HEK293 (cell line): Measurements from ENCODE around the gene DNAJC4.

Source experiments
- BCL11A ChIP-seq: fragments of 450-650 bp; formaldehyde crosslinking; IDR thresholded peaks from 2 replicates; pipeline ENCODE4 v1.5.1; 2016; ENCODE audit warnings: low read depth, missing biosample characterization, missing genetic modification characterization
- ELK4 ChIP-seq: IDR thresholded peaks from 2 replicates; pipeline ENCODE4 v1.6.1; 2011; ENCODE audit warnings: mild to moderate bottlenecking, low read depth, low read length, borderline replicate concordance
- HIC1 ChIP-seq: fragments of 450-650 bp; formaldehyde crosslinking; IDR thresholded peaks from 2 replicates; pipeline ENCODE4 v1.5.1; 2016; ENCODE audit warnings: missing biosample characterization, missing genetic modification characterization
- HOXA7 ChIP-seq: sonication (generic); formaldehyde crosslinking; IDR thresholded peaks from 2 replicates; pipeline ENCODE4 v1.8.1; 2022; ENCODE audit warnings: missing genetic modification reagents, borderline replicate concordance
- IKZF3 ChIP-seq: fragments of 450-650 bp; IDR thresholded peaks from 2 replicates; pipeline ENCODE4 v1.5.0; 2018; ENCODE audit warnings: missing biosample characterization, mild to moderate bottlenecking, missing genetic modification characterization, moderate library complexity
- KLF8 ChIP-seq: fragments of 450-650 bp; formaldehyde crosslinking; IDR thresholded peaks from 2 replicates; pipeline ENCODE4 v1.5.1; 2016; ENCODE audit warnings: missing biosample characterization, missing genetic modification characterization
- PBX3 ChIP-seq: sonication (generic); formaldehyde crosslinking; IDR thresholded peaks from 2 replicates; pipeline ENCODE4 v1.8.1; 2022; ENCODE audit warnings: mild to moderate bottlenecking, moderate library complexity, missing genetic modification reagents
- SETDB1 ChIP-seq: IDR thresholded peaks from one replicate; pipeline ENCODE4 v1.6.1; 2017; ENCODE audit warnings: mild to moderate bottlenecking, low read length, moderate library complexity, mixed read lengths; ENCODE audit not compliant: insufficient read length
- SP2 ChIP-seq: fragments of 450-650 bp; formaldehyde crosslinking; IDR thresholded peaks from 2 replicates; pipeline ENCODE4 v1.5.1; 2016; ENCODE audit warnings: missing biosample characterization, missing genetic modification characterization
- SP7 ChIP-seq: fragments of 450-650 bp; formaldehyde crosslinking; IDR thresholded peaks from 2 replicates; pipeline ENCODE4 v1.5.1; 2016; ENCODE audit warnings: missing biosample characterization, missing genetic modification characterization
- TSHZ1 ChIP-seq: fragments of 450-650 bp; formaldehyde crosslinking; IDR thresholded peaks from 2 replicates; pipeline ENCODE4 v1.5.1; 2016; ENCODE audit warnings: missing biosample characterization, missing genetic modification characterization, borderline replicate concordance
- ZFP37 ChIP-seq: fragments of 450-650 bp; formaldehyde crosslinking; IDR thresholded peaks from 2 replicates; pipeline ENCODE4 v1.5.1; 2016; ENCODE audit warnings: missing biosample characterization, missing genetic modification characterization
- ZFP69B ChIP-seq: fragments of 450-650 bp; formaldehyde crosslinking; IDR thresholded peaks from 2 replicates; pipeline ENCODE4 v1.5.1; 2016; ENCODE audit warnings: missing biosample characterization, missing genetic modification characterization
- ZNF114 ChIP-seq: fragments of 450-650 bp; formaldehyde crosslinking; IDR thresholded peaks from 2 replicates; pipeline ENCODE4 v1.5.0; 2017; ENCODE audit warnings: missing biosample characterization, missing genetic modification characterization
- ZNF138 ChIP-seq: fragments of 450-650 bp; formaldehyde crosslinking; IDR thresholded peaks from 2 replicates; pipeline ENCODE4 v1.5.1; 2016; ENCODE audit warnings: missing biosample characterization, missing genetic modification characterization, borderline replicate concordance
- ZNF140 ChIP-seq: fragments of 450-650 bp; formaldehyde crosslinking; IDR thresholded peaks from 2 replicates; pipeline ENCODE4 v1.5.1; 2016; ENCODE audit warnings: missing biosample characterization, missing genetic modification characterization
- ZNF16 ChIP-seq: fragments of 450-650 bp; formaldehyde crosslinking; IDR thresholded peaks from 2 replicates; pipeline ENCODE4 v1.5.1; 2016; ENCODE audit warnings: low read depth, missing biosample characterization, missing genetic modification characterization
- ZNF174 ChIP-seq: fragments of 450-650 bp; formaldehyde crosslinking; IDR thresholded peaks from 2 replicates; pipeline ENCODE4 v1.5.0; 2017; ENCODE audit warnings: missing biosample characterization, mild to moderate bottlenecking, missing genetic modification characterization
- ZNF202 ChIP-seq: fragments of 450-650 bp; formaldehyde crosslinking; IDR thresholded peaks from 2 replicates; pipeline ENCODE4 v1.5.1; 2016; ENCODE audit warnings: missing biosample characterization, missing genetic modification characterization, borderline replicate concordance
- ZNF214 ChIP-seq: fragments of 450-650 bp; formaldehyde crosslinking; IDR thresholded peaks from 2 replicates; pipeline ENCODE4 v1.5.1; 2017; ENCODE audit warnings: missing biosample characterization, mild to moderate bottlenecking, missing genetic modification characterization, borderline replicate concordance
- ZNF248 ChIP-seq: fragments of 450-650 bp; formaldehyde crosslinking; IDR thresholded peaks from 2 replicates; pipeline ENCODE4 v1.5.1; 2017; ENCODE audit warnings: missing biosample characterization, missing genetic modification characterization
- ZNF26 ChIP-seq: fragments of 450-650 bp; formaldehyde crosslinking; IDR thresholded peaks from 2 replicates; pipeline ENCODE4 v1.5.1; 2016; ENCODE audit warnings: missing biosample characterization, missing genetic modification characterization
- ZNF341 ChIP-seq: fragments of 450-650 bp; formaldehyde crosslinking; IDR thresholded peaks from 2 replicates; pipeline ENCODE4; 2016; ENCODE audit warnings: low read depth, missing biosample characterization, missing genetic modification characterization
- ZNF354C ChIP-seq: fragments of 450-650 bp; formaldehyde crosslinking; IDR thresholded peaks from 2 replicates; pipeline ENCODE4 v1.5.1; 2016; ENCODE audit warnings: missing biosample characterization, missing genetic modification characterization, low read depth, borderline replicate concordance
- ZNF501 ChIP-seq: fragments of 450-650 bp; formaldehyde crosslinking; IDR thresholded peaks from 2 replicates; pipeline ENCODE4 v1.5.1; 2016; ENCODE audit warnings: missing biosample characterization, missing genetic modification characterization
- ZNF530 ChIP-seq: fragments of 450-650 bp; formaldehyde crosslinking; IDR thresholded peaks from 2 replicates; pipeline ENCODE4 v1.5.1; 2016; ENCODE audit warnings: low read depth, missing biosample characterization, missing genetic modification characterization
- ZNF558 ChIP-seq: fragments of 450-650 bp; formaldehyde crosslinking; IDR thresholded peaks from 2 replicates; pipeline ENCODE4 v1.5.1; 2016; ENCODE audit warnings: missing biosample characterization, missing genetic modification characterization
- ZNF571 ChIP-seq: fragments of 450-650 bp; formaldehyde crosslinking; IDR thresholded peaks from 2 replicates; pipeline ENCODE4 v1.5.0; 2017; ENCODE audit warnings: missing biosample characterization, missing genetic modification characterization
- ZNF658 ChIP-seq: fragments of 450-650 bp; formaldehyde crosslinking; IDR thresholded peaks from 2 replicates; pipeline ENCODE4; 2016; ENCODE audit warnings: missing biosample characterization, missing genetic modification characterization
- ZNF670 ChIP-seq: fragments of 450-650 bp; formaldehyde crosslinking; IDR thresholded peaks from 2 replicates; pipeline ENCODE4 v1.5.1; 2016; ENCODE audit warnings: missing biosample characterization, missing genetic modification characterization, low read depth
- ZNF701 ChIP-seq: fragments of 450-650 bp; formaldehyde crosslinking; IDR thresholded peaks from 2 replicates; pipeline ENCODE4 v1.5.1; 2016; ENCODE audit warnings: missing biosample characterization, missing genetic modification characterization

DNAJC4 gene

GRCh38 chr11:64246871-64247728 lies 16.8 kb downstream of the DNAJC4 start, which contains the start of gene PPP1R14B (continued):
- TF ChIP-seq HOXA7 (CRISPR knock-in tag) (no peak), ZNF571 (no peak), ZNF530 (tag by site-specific recombination) (no peak), ZNF140 (no peak), ZNF248 (tag by site-specific recombination) (no peak), ZNF202 (no peak), ZFP69B (tag by site-specific recombination) (no peak; the same call in 1 of the 2 replicates), HIC1 (tag by site-specific recombination) (0 out of 2 replicates have a peak, but pooled peaks have one; percentile 24), ELK4 (no peak), ZNF26 (tag by site-specific recombination) (no peak), BCL11A (tag by site-specific recombination) (no peak), ZNF670 (tag by site-specific recombination) (no peak), ZNF16 (tag by site-specific recombination) (no peak), ZFP37 (tag by site-specific recombination) (no peak), ZNF341 (tag by site-specific recombination) (no peak), TSHZ1 (tag by site-specific recombination) (no peak), ZNF558 (no peak), ZNF138 (tag by site-specific recombination) (no peak), ZNF174 (no peak), SP2 (tag by site-specific recombination) (peak; percentile 47), ZNF501 (0 out of 2 replicates have a peak, but pooled peaks have one; percentile 52), ZNF114 (tag by site-specific recombination) (no peak), IKZF3 (no peak; the same call in 1 of the 2 replicates), PBX3 (CRISPR knock-in tag) (no peak), ZNF701 (no peak), SETDB1 (no peak), ZNF658 (tag by site-specific recombination) (no peak), ZNF214 (tag by site-specific recombination) (no peak), ZNF354C (no peak), KLF8 (tag by site-specific recombination) (peak; percentile 81), SP7 (tag by site-specific recombination) (0 out of 2 replicates have a peak, but pooled peaks have one; percentile 15)
